Naive thymus-derived CD8-positive, alpha-beta T cell (primary cell): Measurements from ENCODE around the gene PLXNA4. TPM values are rescaled to one million over a fixed set of nuclear protein-coding genes. Genes with fewer than 3 reads are reported as not detected.

Experiments used
- ATAC-seq, 2 donors: fragments of 150-1000 bp; cut with Tn5 transposase in 1 of 2; sonication (Bioruptor Pico), chemical (Tn5 transposase) in 1 of 2; 1 replicate in 1 of 2; 2 replicates in 1 of 2; pipeline ENCODE4 v1.10.0; 2021; ENCODE audit warnings: mild to moderate bottlenecking in 2 of 2, moderate library complexity in 2 of 2
- POLR2A ChIA-PET: fragments of 350-600 bp; sonication (Branson Sonifier 250); formaldehyde crosslinking; loops from one replicate; lab custom pipeline; 2021; ENCODE audit warnings: antibody characterized with exemption; lab: Charles Lee
- DNase-seq, 10 donors: peaks; one replicate each; pipeline versions ENCODE4 v3.0.0 to v3.0.0-alpha.2; 2020 to 2022
- H3K27ac Mint-ChIP-seq, 10 donors: one replicate each; pipeline ENCODE4 v1.8.0; 2020 to 2022; ENCODE audit warnings: mild to moderate bottlenecking in 10 of 10, mixed read lengths in 10 of 10, moderate library complexity in 4 of 10, inconsistent platforms in 1 of 10
- H3K27me3 Mint-ChIP-seq, 5 donors: one replicate each; pipeline ENCODE4 v1.8.0; 2021 to 2022; ENCODE audit warnings: mixed read lengths in 5 of 5
- H3K36me3 Mint-ChIP-seq, 3 donors: one replicate each; pipeline ENCODE4 v1.8.0; 2020 to 2022; ENCODE audit warnings: mixed read lengths in 3 of 3, mild to moderate bottlenecking in 2 of 3, inconsistent platforms in 1 of 3
- H3K4me1 Mint-ChIP-seq, 4 donors: one replicate each; pipeline ENCODE4 v1.8.0; 2021 to 2022; ENCODE audit warnings: mixed read lengths in 4 of 4
- H3K4me3 Mint-ChIP-seq, 10 donors: one replicate each; pipeline ENCODE4 v1.8.0; 2020 to 2022; ENCODE audit warnings: mild to moderate bottlenecking in 10 of 10, mixed read lengths in 10 of 10, moderate library complexity in 6 of 10, inconsistent platforms in 1 of 10
- H3K9me3 Mint-ChIP-seq, 9 donors: one replicate each; pipeline ENCODE4 v1.8.0; 2020 to 2022; ENCODE audit warnings: mixed read lengths in 9 of 9, mild to moderate bottlenecking in 3 of 9, inconsistent platforms in 1 of 9, moderate library complexity in 1 of 9
- polyA plus RNA-seq, 3 donors: library from polyadenylated mRNA; unstranded; fragments of 300-500 nt; fragmentation: Illumina TruSeq; gene quantifications; one replicate each; pipeline ENCODE4 v1.2.3, GENCODE V29; 2021
- total RNA-seq, 8 experiments: library from RNA in 2 of 8; stranded (reverse) in 2 of 8; gene quantifications; one replicate each; pipeline ENCODE4 v1.2.3 and lab custom pipeline; 2021 to 2026

The PLXNA4 gene
- total and polyA plus RNA-seq, 5 experiments from 2014 or later: 0.05 to 1.2 (median 0.27) TPM

DNA sequence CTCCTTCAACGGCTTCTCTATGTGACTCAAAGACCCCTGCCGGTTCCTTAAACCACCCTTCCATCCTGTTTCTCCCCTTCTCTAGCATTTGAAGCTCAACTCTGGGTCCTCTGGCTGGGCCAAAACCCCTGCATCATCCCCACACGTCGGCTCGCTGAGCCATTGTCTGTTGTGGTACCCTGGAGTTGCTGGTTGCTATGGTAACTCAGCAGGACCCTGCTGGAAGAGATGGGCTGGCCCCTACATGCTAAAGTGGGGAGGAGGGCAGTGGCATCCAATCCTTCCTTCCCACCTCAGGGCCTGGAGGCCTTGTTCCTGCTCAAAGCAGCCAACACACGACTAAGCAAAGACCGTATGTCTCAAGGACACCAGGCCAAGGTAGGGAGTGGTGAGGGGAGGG lies 452.5 kb downstream of the PLXNA4 start:
- no peak for ATAC-seq
- Mint-ChIP-seq H3K4me1 (peaks cover 0 to 2% (median 0%) of the 10 kb centered on the region in 4 donors), H3K27me3 (peaks cover 2 to 13% (median 9%) of the 10 kb centered on the region in 5 donors), H3K4me3 (no peak overlapping the region), H3K36me3 (no peaks in the 10 kb centered on the region), H3K9me3 (no peaks in the 10 kb centered on the region), H3K27ac (no peak overlapping the region)
- DNase-seq: no peak
- POLR2A ChIA-PET: no interaction called here

DNA sequence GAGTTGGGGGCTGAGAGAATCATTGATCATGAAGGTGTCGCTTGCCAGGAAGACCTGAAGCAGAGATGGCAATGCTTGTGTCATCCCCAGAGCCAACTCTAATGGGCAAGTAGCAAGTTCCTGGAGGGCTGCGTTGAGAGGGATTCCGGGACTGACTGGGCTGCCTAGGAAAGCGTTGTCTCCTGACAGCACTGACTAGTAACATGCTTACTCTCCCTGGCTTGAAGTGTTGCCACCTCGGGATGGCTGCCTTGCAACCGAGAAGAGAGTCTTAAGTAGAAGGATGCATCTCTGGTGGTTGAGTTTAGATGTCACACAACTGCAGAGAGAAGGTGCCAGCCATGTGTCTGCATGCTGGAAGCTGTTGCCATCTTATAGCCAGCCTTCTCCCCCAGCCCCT lies 453.4 kb downstream of the PLXNA4 start:
- DNase-seq (no peak), ATAC-seq (no peak)
- no peak overlapping the region for H3K4me3 Mint-ChIP-seq
- H3K4me1 Mint-ChIP-seq: peaks cover 0 to 2% (median 0%) of the 10 kb centered on the region in 4 donors
- no peaks in the 10 kb centered on the region for H3K36me3 Mint-ChIP-seq
- H3K27ac Mint-ChIP-seq: no peak overlapping the region
- H3K27me3 Mint-ChIP-seq: peaks cover 2 to 13% (median 11%) of the 10 kb centered on the region in 5 donors
- no peaks in the 10 kb centered on the region for H3K9me3 Mint-ChIP-seq
- POLR2A ChIA-PET: no interaction called here

- Mint-ChIP-seq H3K36me3 (no peaks in the 10 kb centered on the region), H3K27ac (no peak overlapping the region), H3K4me3 (no peak overlapping the region), H3K27me3 (peaks cover 2 to 13% (median 11%) of the 10 kb centered on the region in 5 donors), H3K4me1 (peaks cover 0 to 2% (median 0%) of the 10 kb centered on the region in 4 donors), H3K9me3 (no peaks in the 10 kb centered on the region)
- no peak for ATAC-seq
- POLR2A ChIA-PET: no interaction called here
- no peak for DNase-seq
These were observed 454.3 kb downstream of the PLXNA4 start for GRCh38 chr7:132121987-132122386.

- H3K36me3 Mint-ChIP-seq: no peaks in the 10 kb centered on the region
- POLR2A ChIA-PET: no interaction called here
- H3K4me3 Mint-ChIP-seq: no peak overlapping the region
- no peak overlapping the region for H3K27ac Mint-ChIP-seq
- no peaks in the 10 kb centered on the region for H3K9me3 Mint-ChIP-seq
- peaks cover 0 to 2% (median 0%) of the 10 kb centered on the region in 4 donors for H3K4me1 Mint-ChIP-seq
- ATAC-seq (peak in 1 of 2 donors; percentile 25), DNase-seq (no peak)
- peaks cover 0 to 13% (median 11%) of the 10 kb centered on the region in 5 donors for H3K27me3 Mint-ChIP-seq
These were observed 457.6 kb downstream of the PLXNA4 start for GRCh38 chr7:132118641-132119040.

GRCh38 chr7:132117636-132118035 lies 458.6 kb downstream of the PLXNA4 start:
- H3K27me3 Mint-ChIP-seq: peaks cover 0 to 13% (median 7%) of the 10 kb centered on the region in 5 donors
- no peaks in the 10 kb centered on the region for H3K36me3 Mint-ChIP-seq
- no peak overlapping the region for H3K4me3 Mint-ChIP-seq
- H3K9me3 Mint-ChIP-seq: no peaks in the 10 kb centered on the region
- DNase-seq: no peak
- H3K4me1 Mint-ChIP-seq: peaks cover 0 to under 1% (median 0%) of the 10 kb centered on the region in 4 donors
- H3K27ac Mint-ChIP-seq: peak overlapping the region in 1 of 10 donors; percentile 20
- no peak for ATAC-seq
- POLR2A ChIA-PET: no interaction called here

GRCh38 chr7:132117181-132117580 lies 459.1 kb downstream of the PLXNA4 start:
- Mint-ChIP-seq H3K27me3 (peaks cover 0 to 9% (median 3%) of the 10 kb centered on the region in 5 donors), H3K36me3 (no peaks in the 10 kb centered on the region), H3K4me1 (no peaks in the 10 kb centered on the region), H3K27ac (no peak overlapping the region), H3K4me3 (no peak overlapping the region), H3K9me3 (no peaks in the 10 kb centered on the region)
- no peak for ATAC-seq
- POLR2A ChIA-PET: no interaction called here
- no peak for DNase-seq

GRCh38 chr7:132116369-132116768 lies 459.9 kb downstream of the PLXNA4 start:
- ATAC-seq (no peak), DNase-seq (no peak)
- Mint-ChIP-seq H3K27me3 (peaks cover 0 to 9% (median 2%) of the 10 kb centered on the region in 5 donors), H3K9me3 (no peaks in the 10 kb centered on the region), H3K36me3 (no peaks in the 10 kb centered on the region), H3K27ac (no peak overlapping the region), H3K4me1 (no peaks in the 10 kb centered on the region), H3K4me3 (no peak overlapping the region)
- POLR2A ChIA-PET: no interaction called here

- Mint-ChIP-seq H3K27ac (no peak overlapping the region), H3K36me3 (no peaks in the 10 kb centered on the region), H3K9me3 (no peaks in the 10 kb centered on the region), H3K27me3 (peaks cover 0 to 9% (median 3%) of the 10 kb centered on the region in 5 donors), H3K4me3 (no peak overlapping the region), H3K4me1 (no peaks in the 10 kb centered on the region)
- no peak for DNase-seq
- no peak for ATAC-seq
- POLR2A ChIA-PET: no interaction called here
These were observed 460.5 kb downstream of the PLXNA4 start for GRCh38 chr7:132115758-132116157.

DNA sequence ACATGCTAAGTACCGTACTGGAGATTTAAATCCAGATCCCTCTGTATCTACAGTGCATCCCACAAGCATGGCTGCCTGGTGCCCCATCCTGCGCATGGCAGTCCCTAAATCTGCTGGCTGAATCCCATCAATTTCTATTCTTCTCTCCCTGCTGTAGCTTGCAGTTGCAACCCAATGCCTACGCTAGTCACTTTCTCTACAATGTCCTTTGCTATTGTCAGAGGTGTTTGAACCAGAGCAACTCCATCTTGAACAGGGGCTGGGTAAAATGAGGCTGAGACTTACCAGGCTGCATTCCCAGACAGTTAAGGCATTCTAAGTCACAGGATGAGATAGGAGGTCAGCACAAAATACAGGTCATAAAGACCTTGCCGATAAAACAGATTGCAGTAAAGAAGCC lies 461.2 kb downstream of the PLXNA4 start:
- ATAC-seq (no peak), DNase-seq (no peak)
- Mint-ChIP-seq H3K9me3 (no peaks in the 10 kb centered on the region), H3K4me3 (no peak overlapping the region), H3K27me3 (peaks cover 0 to 9% (median 3%) of the 10 kb centered on the region in 5 donors), H3K4me1 (no peaks in the 10 kb centered on the region), H3K27ac (no peak overlapping the region), H3K36me3 (no peaks in the 10 kb centered on the region)
- POLR2A ChIA-PET: no interaction called here

GRCh38 chr7:132114411-132114810 lies 461.9 kb downstream of the PLXNA4 start:
- Mint-ChIP-seq H3K27me3 (peaks cover 0 to 6% (median 1%) of the 10 kb centered on the region in 5 donors), H3K9me3 (no peaks in the 10 kb centered on the region), H3K4me3 (no peak overlapping the region), H3K36me3 (no peaks in the 10 kb centered on the region), H3K4me1 (no peaks in the 10 kb centered on the region), H3K27ac (no peak overlapping the region)
- no peak for DNase-seq
- ATAC-seq: no peak
- POLR2A ChIA-PET: no interaction called here

- Mint-ChIP-seq H3K4me1 (no peaks in the 10 kb centered on the region), H3K9me3 (no peaks in the 10 kb centered on the region), H3K4me3 (no peak overlapping the region), H3K36me3 (no peaks in the 10 kb centered on the region), H3K27me3 (peaks cover 0 to 6% (median 3%) of the 10 kb centered on the region in 5 donors), H3K27ac (no peak overlapping the region)
- DNase-seq (no peak), ATAC-seq (no peak)
- POLR2A ChIA-PET: no interaction called here
These were observed 462.5 kb downstream of the PLXNA4 start for GRCh38 chr7:132113536-132114371.

GRCh38 chr7:132112657-132113056 lies 463.6 kb downstream of the PLXNA4 start:
- no peak for DNase-seq
- H3K36me3 Mint-ChIP-seq: no peaks in the 10 kb centered on the region
- peaks cover 0 to 9% (median 6%) of the 10 kb centered on the region in 5 donors for H3K27me3 Mint-ChIP-seq
- no peak overlapping the region for H3K27ac Mint-ChIP-seq
- POLR2A ChIA-PET: no interaction called here
- no peaks in the 10 kb centered on the region for H3K4me1 Mint-ChIP-seq
- H3K4me3 Mint-ChIP-seq: no peak overlapping the region
- H3K9me3 Mint-ChIP-seq: no peaks in the 10 kb centered on the region
- ATAC-seq: no peak

GRCh38 chr7:132112106-132112505 lies 464.2 kb downstream of the PLXNA4 start:
- Mint-ChIP-seq H3K27ac (no peak overlapping the region), H3K27me3 (peaks cover 0 to 9% (median 6%) of the 10 kb centered on the region in 5 donors), H3K4me3 (no peak overlapping the region), H3K36me3 (no peaks in the 10 kb centered on the region), H3K9me3 (no peaks in the 10 kb centered on the region), H3K4me1 (no peaks in the 10 kb centered on the region)
- POLR2A ChIA-PET: no interaction called here
- DNase-seq (no peak), ATAC-seq (no peak)
